Fibroblast of villous mesenchyme (primary cell): ENCODE results near the gene EFCC1. TPM values are rescaled to one million over a fixed set of nuclear protein-coding genes. Genes with fewer than 3 reads are reported as not detected.

Source experiments
- total RNA-seq: library from RNA; depleted of rRNA; stranded (reverse); fragments of >200 nt; gene quantifications from 2 replicates; pipeline ENCODE4 v1.2.3, GENCODE V29; 2012

Gene EFCC1
- total RNA-seq, 1 donor: not detected

Other genes starting within 250 kb of the EFCC1 start
- gene ACAD9, start 121.7 kb upstream of the EFCC1 start, total RNA-seq: 35.8 and 41.6 TPM in 2 replicates
- under 0.01 TPM in 1 of 2 replicates, not detected in the other for gene CFAP92, start 7.2 kb upstream of the EFCC1 start, total RNA-seq
- gene GP9, start 59.5 kb downstream of the EFCC1 start, total RNA-seq: not detected in 2 replicates
- gene RAB43, start 120.5 kb downstream of the EFCC1 start, total RNA-seq: 19.0 and 20.6 TPM in 2 replicates
- gene ISY1, start 159.8 kb downstream of the EFCC1 start, total RNA-seq: 27.4 and 32.4 TPM in 2 replicates
- 197 and 202 TPM in 2 replicates for gene CNBP, start 182.6 kb downstream of the EFCC1 start, total RNA-seq
- 371 and 402 TPM in 2 replicates for gene COPG1, start 248.3 kb downstream of the EFCC1 start, total RNA-seq